Activated T-helper 17 cell treated with anti-CD3 and anti-CD28 coated beads, Interleukin-2, amount 50 U/mL, for 72 hours (primary cell): ENCODE data around the gene MAPK13. TPM values are rescaled to one million over a fixed set of nuclear protein-coding genes. Genes with fewer than 3 reads are reported as not detected.

Experiments
- ATAC-seq: fragments of 150-1000 bp; cut with Tn5 transposase; replicated peaks from 2 replicates; pipeline ENCODE4 v1.10.0; 2021; ENCODE audit warnings: mild to moderate bottlenecking, moderate library complexity
- H3K27ac Mint-ChIP-seq: one replicate; pipeline ENCODE4 v1.8.0; 2022; ENCODE audit warnings: mixed read lengths
- H3K27me3 Mint-ChIP-seq: one replicate; pipeline ENCODE4 v1.8.0; 2022; ENCODE audit warnings: mixed read lengths
- H3K36me3 Mint-ChIP-seq: one replicate; pipeline ENCODE4 v1.8.0; 2022; ENCODE audit warnings: low read depth, mild to moderate bottlenecking, mixed read lengths
- H3K4me1 Mint-ChIP-seq: one replicate; pipeline ENCODE4 v1.8.0; 2022; ENCODE audit warnings: mixed read lengths
- H3K4me3 Mint-ChIP-seq: one replicate; pipeline ENCODE4 v1.8.0; 2022; ENCODE audit warnings: mild to moderate bottlenecking, mixed read lengths
- H3K9me3 Mint-ChIP-seq: one replicate; pipeline ENCODE4 v1.8.0; 2022; ENCODE audit warnings: mixed read lengths
- total RNA-seq, 2 donors: library from RNA; stranded (reverse); gene quantifications; one replicate each; pipeline ENCODE4 v1.2.3, GENCODE V29; 2022

The MAPK13 gene
- total RNA-seq, 2 donors from 2014 or later, result 53.6 to 58.7 TPM

DNA sequence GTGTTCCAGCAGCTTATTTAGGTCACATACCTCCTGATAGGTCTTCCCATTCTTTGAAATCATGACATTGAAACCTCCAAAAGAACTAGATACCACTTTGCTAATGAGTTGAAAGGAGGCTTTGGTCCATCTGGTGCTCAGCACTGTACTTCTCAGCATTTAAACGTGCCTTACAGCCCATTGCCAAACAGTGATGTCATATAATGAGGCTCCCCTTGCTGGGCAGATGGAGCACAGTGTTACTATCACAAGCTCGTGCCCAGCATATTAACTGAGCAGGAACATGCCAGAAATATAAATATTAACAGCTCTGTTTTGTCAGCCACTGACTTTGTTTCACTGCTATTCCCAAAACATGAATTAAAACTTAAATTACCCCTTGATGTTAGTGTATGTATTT, 25.5 kb upstream of the MAPK13 start:
- no peak overlapping the region for H3K27ac Mint-ChIP-seq
- no peak overlapping the region for H3K4me3 Mint-ChIP-seq
- peaks cover 59% of the 10 kb centered on the region for H3K36me3 Mint-ChIP-seq
- ATAC-seq, result no peak
- peaks cover 25% of the 10 kb centered on the region for H3K4me1 Mint-ChIP-seq
- H3K9me3 Mint-ChIP-seq, result no peaks in the 10 kb centered on the region
- H3K27me3 Mint-ChIP-seq, result no peaks in the 10 kb centered on the region

- no peaks in the 10 kb centered on the region for H3K9me3 Mint-ChIP-seq
- no peaks in the 10 kb centered on the region for H3K27me3 Mint-ChIP-seq
- peak; percentile 54 for ATAC-seq
- peaks cover 16% of the 10 kb centered on the region for H3K4me1 Mint-ChIP-seq
- H3K36me3 Mint-ChIP-seq, result peaks cover 65% of the 10 kb centered on the region
- H3K4me3 Mint-ChIP-seq, result peak overlapping the region; percentile 18
- peak overlapping the region; percentile 59 for H3K27ac Mint-ChIP-seq
These were observed 21.2 kb upstream of the MAPK13 start for GRCh38 chr6:36109092-36109491.

GRCh38 chr6:36110050-36110449, 20.3 kb upstream of the MAPK13 start:
- Mint-ChIP-seq H3K27ac (no peak overlapping the region), H3K4me1 (peaks cover 21% of the 10 kb centered on the region), H3K36me3 (peaks cover 60% of the 10 kb centered on the region), H3K27me3 (no peaks in the 10 kb centered on the region), H3K4me3 (no peak overlapping the region), H3K9me3 (no peaks in the 10 kb centered on the region)
- ATAC-seq, result no peak

GRCh38 chr6:36110863-36111262, 19.4 kb upstream of the MAPK13 start:
- Mint-ChIP-seq H3K4me3 (no peak overlapping the region), H3K9me3 (no peaks in the 10 kb centered on the region), H3K4me1 (peaks cover 22% of the 10 kb centered on the region), H3K27ac (no peak overlapping the region), H3K36me3 (peaks cover 52% of the 10 kb centered on the region), H3K27me3 (no peaks in the 10 kb centered on the region)
- ATAC-seq, result no peak

GRCh38 chr6:36111526-36111925, 18.8 kb upstream of the MAPK13 start:
- Mint-ChIP-seq H3K4me1 (peaks cover 25% of the 10 kb centered on the region), H3K4me3 (no peak overlapping the region), H3K27ac (no peak overlapping the region), H3K36me3 (peaks cover 51% of the 10 kb centered on the region), H3K27me3 (no peaks in the 10 kb centered on the region), H3K9me3 (no peaks in the 10 kb centered on the region)
- ATAC-seq, result no peak

- Mint-ChIP-seq H3K4me1 (peaks cover 33% of the 10 kb centered on the region), H3K9me3 (no peaks in the 10 kb centered on the region), H3K4me3 (no peak overlapping the region), H3K27ac (no peak overlapping the region), H3K36me3 (peaks cover 42% of the 10 kb centered on the region), H3K27me3 (no peaks in the 10 kb centered on the region)
- no peak for ATAC-seq
These were observed 17.3 kb upstream of the MAPK13 start for GRCh38 chr6:36113049-36113448.

DNA sequence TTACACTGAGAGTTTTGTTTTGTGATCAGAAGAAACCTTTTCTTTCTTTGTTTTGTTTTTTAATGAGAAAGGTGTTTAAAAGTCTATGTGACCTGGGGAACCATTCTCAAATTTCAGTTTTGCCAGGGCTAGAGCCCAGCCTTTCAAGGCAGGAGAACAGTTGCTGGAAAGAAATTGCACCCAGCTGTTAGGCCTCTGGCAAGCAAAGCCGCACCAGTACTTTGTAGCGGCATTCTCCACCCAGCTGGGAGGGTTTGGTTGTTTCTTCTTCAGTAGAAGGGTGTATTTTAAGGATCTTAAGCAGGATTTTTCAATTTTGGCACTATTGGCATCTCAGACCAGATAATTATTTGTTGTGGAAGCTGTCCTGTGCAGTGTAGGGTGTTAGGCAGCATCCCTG, 16.6 kb upstream of the MAPK13 start:
- no peaks in the 10 kb centered on the region for H3K9me3 Mint-ChIP-seq
- H3K27ac Mint-ChIP-seq, result no peak overlapping the region
- peaks cover 34% of the 10 kb centered on the region for H3K4me1 Mint-ChIP-seq
- H3K36me3 Mint-ChIP-seq, result peaks cover 36% of the 10 kb centered on the region
- no peaks in the 10 kb centered on the region for H3K27me3 Mint-ChIP-seq
- ATAC-seq, result no peak
- no peak overlapping the region for H3K4me3 Mint-ChIP-seq

DNA sequence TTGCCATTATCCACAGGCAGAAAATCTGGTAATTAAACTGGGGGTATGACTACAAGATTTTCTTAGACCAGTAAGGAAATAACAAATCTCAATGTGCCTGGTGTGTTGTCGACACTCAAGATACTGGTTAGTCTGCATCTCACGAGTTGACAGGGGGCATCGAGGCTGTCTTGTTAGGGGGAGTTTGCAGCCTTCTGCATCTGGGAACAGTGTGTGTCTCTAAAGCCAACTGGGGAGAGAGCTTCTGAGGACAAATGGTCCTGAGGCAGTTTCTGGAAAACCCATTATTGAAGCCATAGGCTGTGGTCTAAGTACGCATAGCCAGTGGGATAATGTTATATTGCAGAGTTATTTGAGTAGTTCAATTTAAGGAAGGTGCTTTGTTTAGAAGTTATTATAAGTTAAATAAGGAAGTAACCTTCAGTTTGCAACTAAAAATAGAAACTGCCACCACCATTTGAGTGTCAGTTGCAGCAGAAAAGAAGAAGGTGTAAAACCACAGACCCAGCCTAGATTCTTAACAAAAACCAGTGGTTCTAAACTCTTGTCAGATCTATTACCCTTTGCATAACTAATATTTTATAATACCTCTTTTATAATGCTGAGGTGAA, 15.4 kb upstream of the MAPK13 start:
- Mint-ChIP-seq H3K4me3 (peak overlapping the region; percentile 37), H3K4me1 (peaks cover 39% of the 10 kb centered on the region), H3K27ac (peak overlapping the region; percentile 57), H3K9me3 (no peaks in the 10 kb centered on the region), H3K36me3 (peaks cover 24% of the 10 kb centered on the region), H3K27me3 (no peaks in the 10 kb centered on the region)
- ATAC-seq, result no peak

DNA sequence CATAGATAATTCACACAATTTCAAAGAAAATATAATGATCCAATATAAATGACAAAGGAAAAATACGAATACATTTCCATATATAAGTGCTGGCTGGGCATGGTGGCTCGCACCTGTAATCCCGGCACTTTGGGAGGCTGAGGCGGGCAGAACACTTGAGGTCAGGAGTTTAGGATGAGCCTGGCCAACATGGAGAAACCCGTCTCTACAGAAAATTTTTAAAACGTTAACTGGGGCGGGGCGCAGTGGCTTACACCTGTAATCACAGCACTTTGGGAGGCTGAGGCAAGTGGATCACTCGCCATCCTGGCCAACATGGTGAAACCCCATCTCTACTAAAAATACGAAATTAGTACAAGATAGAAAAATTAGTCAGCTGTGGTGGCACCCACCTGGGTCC, 14.9 kb upstream of the MAPK13 start:
- Mint-ChIP-seq H3K27ac (peak overlapping the region; percentile 57), H3K9me3 (no peaks in the 10 kb centered on the region), H3K27me3 (no peaks in the 10 kb centered on the region), H3K36me3 (peaks cover 19% of the 10 kb centered on the region), H3K4me1 (peaks cover 44% of the 10 kb centered on the region), H3K4me3 (peak overlapping the region; percentile 37)
- ATAC-seq, result no peak

DNA sequence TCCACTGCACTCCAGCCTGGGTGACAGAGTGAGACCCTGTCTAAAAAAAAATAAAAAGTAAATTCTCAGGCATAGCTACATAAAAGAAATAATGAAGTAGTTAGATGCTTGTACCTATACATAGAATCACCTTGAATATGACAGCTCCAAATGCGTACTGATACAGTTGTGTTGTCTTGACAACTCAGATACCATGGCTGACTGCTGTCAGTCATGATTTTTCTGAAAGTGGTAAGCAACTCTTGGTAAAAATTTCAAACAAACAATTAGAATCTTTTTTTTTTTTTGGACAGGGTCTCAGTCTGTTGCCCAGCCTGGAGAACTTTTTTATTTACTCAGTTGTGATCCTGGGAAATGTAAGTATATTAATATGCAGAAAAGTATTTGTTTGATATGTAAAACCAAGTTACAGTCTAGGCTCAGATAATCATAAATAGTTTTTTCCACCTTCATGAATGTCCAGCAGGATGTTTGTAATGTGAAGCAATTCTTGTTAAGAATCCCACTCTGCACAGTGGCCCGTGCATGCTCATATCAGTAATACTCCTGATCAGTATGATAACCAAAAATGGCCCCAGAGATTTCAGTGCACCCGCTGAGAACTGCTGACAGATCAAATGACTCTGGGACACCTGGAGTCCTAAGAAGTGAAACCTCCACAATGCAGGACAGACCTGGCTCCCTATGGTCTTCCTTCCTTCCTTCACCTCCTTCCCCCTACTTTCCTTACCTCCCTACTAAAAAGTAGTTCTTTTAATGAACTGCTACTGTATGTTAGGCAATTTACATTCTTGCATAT, 14.0 kb upstream of the MAPK13 start:
- Mint-ChIP-seq H3K4me3 (no peak overlapping the region), H3K27ac (no peak overlapping the region), H3K4me1 (peaks cover 53% of the 10 kb centered on the region), H3K36me3 (peaks cover 10% of the 10 kb centered on the region), H3K27me3 (no peaks in the 10 kb centered on the region), H3K9me3 (no peaks in the 10 kb centered on the region)
- no peak for ATAC-seq

- Mint-ChIP-seq H3K27ac (peak overlapping the region; percentile 96), H3K36me3 (peaks cover 5% of the 10 kb centered on the region), H3K4me1 (peaks cover 58% of the 10 kb centered on the region), H3K27me3 (no peaks in the 10 kb centered on the region), H3K4me3 (no peak overlapping the region), H3K9me3 (no peaks in the 10 kb centered on the region)
- ATAC-seq, result no peak
These were observed 13.4 kb upstream of the MAPK13 start for GRCh38 chr6:36116943-36117342.

DNA sequence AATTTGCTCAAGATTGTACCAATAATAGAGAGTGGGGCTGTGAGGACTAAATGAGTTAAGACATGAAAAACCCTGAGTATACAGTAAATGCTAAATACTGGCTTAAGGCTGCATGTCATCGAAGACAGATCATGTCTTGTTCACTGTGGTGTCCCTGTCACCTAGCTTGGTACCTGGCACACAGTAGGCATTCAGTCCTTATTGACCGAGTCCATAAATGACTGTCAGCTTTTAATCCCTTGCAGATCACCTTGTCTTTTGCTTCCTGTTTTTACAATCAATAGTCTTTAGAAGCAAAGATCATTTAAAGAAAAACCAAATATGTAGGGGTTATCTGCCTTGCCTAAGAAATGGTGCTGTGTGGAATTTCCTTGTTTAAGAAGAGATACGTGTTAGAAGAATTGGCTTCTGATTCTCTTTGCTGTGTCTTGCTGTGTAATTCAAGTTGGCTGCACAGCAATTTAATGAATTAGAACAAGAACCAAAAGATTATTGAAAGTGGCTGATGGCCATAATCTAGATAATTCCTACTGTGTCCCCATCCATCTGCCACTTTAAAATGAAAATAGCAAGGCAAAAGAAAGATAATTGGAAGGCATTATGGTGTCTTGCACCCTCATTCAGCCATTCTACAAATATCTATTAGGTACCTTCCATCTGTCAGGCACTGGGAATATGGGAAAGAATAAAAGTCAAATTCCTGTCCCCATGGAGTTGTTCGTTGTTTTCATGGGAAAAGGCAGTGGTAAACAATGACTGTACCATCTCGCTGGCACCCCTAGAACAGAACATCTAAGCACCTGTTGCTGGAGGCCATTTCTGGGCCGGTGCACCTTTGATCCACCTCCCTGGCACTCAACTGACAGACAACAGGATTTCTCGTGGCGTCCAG, 12.4 kb upstream of the MAPK13 start:
- peak overlapping the region; percentile 96 for H3K27ac Mint-ChIP-seq
- no peaks in the 10 kb centered on the region for H3K9me3 Mint-ChIP-seq
- no peaks in the 10 kb centered on the region for H3K27me3 Mint-ChIP-seq
- no peak for ATAC-seq
- peaks cover 63% of the 10 kb centered on the region for H3K4me1 Mint-ChIP-seq
- peak overlapping the region; percentile 91 for H3K4me3 Mint-ChIP-seq
- no peaks in the 10 kb centered on the region for H3K36me3 Mint-ChIP-seq

DNA sequence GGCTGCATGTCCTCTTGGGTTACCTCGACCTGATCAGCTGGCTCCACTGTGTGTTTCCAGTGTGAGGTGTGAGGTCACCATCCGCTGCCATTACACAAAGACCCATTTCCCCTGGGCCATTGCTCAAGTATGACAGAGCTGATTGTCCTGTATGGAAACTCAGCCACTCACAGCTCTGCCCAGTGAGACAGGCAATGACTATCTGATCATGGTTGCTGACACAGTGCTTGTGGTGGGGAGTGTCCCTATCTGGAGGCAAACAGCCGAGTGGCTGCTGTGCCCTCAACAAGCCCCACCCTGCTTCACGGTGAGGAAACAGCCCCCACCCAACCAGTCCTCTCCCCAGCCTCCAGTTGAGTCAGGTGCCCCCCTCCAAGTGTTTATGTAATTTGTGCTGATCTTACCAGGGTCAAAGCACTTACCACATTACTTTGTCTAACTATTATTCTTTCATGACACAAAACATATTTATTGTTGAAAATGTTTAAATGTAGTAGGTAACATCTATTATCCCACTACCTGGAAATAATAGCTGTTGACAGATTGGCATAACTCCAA, 11.7 kb upstream of the MAPK13 start:
- Mint-ChIP-seq H3K36me3 (no peaks in the 10 kb centered on the region), H3K9me3 (no peaks in the 10 kb centered on the region), H3K4me3 (peak overlapping the region; percentile 91), H3K4me1 (peaks cover 70% of the 10 kb centered on the region), H3K27me3 (no peaks in the 10 kb centered on the region), H3K27ac (peak overlapping the region; percentile 96)
- ATAC-seq, result peak; percentile 74

DNA sequence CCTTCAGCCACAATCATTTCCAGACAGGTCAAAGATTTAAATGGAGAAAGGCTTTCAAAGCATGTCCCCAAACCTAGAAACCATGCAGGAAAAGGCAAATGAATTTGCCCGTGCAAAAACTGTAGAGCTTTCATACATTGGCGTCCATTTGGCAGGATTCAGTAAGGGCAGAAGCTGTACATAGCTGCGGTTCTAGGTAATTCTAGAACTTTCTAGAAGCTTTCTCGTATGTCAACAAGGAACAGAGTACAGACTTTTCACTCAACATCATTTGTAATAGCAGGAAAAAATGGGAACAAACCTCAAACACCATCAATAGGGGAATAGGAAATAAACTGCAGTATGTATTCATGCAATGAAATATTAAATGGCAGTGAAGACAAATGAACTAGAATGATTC, 11.1 kb upstream of the MAPK13 start:
- no peak for ATAC-seq
- Mint-ChIP-seq H3K4me1 (peaks cover 72% of the 10 kb centered on the region), H3K27ac (peak overlapping the region; percentile 96), H3K27me3 (no peaks in the 10 kb centered on the region), H3K36me3 (no peaks in the 10 kb centered on the region), H3K9me3 (no peaks in the 10 kb centered on the region), H3K4me3 (peak overlapping the region; percentile 91)
